Adipose tissue (tissue), 3 donors: ENCODE results near the gene B3GNT9. TPM values are rescaled to one million over a fixed set of nuclear protein-coding genes. Genes with fewer than 3 reads are reported as not detected.

Source experiments
- H3K27ac ChIP-seq: one replicate; pipeline ENCODE4 v1.5.1; 2013; ENCODE audit warnings: low read depth, low read length
- WGBS, 3 donors: extraction: QIAGEN DNeasy Blood & Tissue Kit; methylation state at CpG; one replicate each; pipeline ENCODE4 v1.1.7; 2013; 5-methylcytosine and 5-hydroxymethylcytosine counted together
- polyA plus RNA-seq, 3 donors: library from polyadenylated mRNA; stranded (reverse); fragments of 200-250 nt; gene quantifications; one replicate each; pipeline ENCODE4 v1.2.3, GENCODE V29; 2013
- donor health status: healthy with polysubstance abuse.
- donor health status: Bipolar disorder and iron deficiency.
- donor health status: healthy.

B3GNT9 gene
- polyA plus RNA-seq, 3 donors, result 2.5 to 6.7 (median 5.0) TPM

DNA sequence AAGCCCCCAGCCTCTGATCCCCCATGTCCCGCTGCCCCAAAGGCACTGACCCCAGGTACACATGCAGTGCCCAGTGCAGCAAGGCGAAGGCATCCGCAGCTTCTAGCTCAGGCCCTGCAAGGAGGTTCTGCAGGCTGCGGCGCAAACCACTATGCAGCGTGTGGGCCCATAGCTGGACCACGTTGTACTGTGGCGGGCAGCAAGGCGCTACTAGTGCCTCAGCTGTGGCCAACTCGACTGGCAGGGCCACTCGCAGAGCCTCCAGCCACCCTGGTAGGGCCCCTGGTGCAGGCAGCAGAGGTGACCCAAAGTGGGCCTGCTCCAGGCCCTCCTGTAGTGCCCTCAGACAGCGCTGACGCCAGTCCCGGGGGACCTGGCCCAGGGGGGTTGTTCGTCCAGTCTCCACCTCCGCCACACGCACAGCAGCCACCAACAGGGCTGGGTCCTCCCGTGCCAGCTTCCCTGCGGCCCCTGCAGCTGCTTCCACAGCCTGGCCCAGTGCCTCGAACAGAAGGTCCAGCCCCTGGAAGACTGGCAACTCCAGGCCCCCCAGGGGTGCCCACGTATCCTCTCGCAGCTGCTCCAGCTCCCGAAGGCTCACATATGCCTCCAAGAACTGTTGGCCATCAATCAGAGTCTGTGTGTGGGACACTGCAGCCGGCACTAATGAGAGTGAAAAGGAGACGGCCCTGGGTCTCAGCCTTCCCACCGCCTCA lies 36.5 kb upstream of the B3GNT9 start:
- 78 to 87% (median 85%) methylated on average over 20 to 26 of the region's 26 CpGs for WGBS, 3 donors
- H3K27ac ChIP-seq, result no peak overlapping the region

GRCh38 chr16:67186550-67186950 lies 35.8 kb upstream of the B3GNT9 start:
- WGBS, 3 donors, result 58 to 62% (median 60%) methylated on average over 5 of the region's 5 CpGs
- H3K27ac ChIP-seq, result no peak overlapping the region

- 7 to 9% (median 8%) methylated on average over 12 of the region's 12 CpGs for WGBS, 3 donors
- no peak overlapping the region for H3K27ac ChIP-seq
Observed at GRCh38 chr16:67185651-67186134, 34.9 kb upstream of the B3GNT9 start.

- no peak overlapping the region for H3K27ac ChIP-seq
- 12 to 21% (median 17%) methylated on average over 41 to 43 of the region's 43 CpGs for WGBS, 3 donors
Observed at GRCh38 chr16:67184995-67185650, 34.3 kb upstream of the B3GNT9 start.

DNA sequence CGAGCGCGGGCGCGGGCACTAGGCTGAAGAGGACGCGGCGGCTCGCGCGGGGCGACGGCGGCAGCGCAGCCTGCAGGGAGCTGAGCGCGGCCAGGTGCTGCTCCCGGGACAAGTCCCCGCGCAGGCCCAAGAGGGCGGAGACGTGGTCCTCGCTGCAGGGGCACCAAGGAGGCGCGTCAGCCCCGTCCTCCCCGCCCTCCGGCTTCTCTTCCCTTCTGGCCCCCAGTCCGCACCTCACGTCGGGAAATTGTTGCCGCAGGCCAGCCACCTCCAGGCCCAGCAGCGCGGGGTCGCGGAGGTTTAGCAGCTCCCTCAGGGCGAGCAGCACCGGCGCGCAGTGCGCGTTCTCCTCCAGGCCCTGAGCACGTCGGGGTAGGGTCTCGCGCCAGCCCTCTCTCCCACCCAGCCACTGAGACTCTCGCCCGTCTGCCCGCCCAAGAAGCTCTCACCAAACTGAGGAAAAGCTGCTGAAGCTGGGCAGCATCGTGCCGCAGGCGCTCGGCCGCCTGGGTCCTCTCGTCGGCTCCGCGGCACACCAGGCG lies 33.7 kb upstream of the B3GNT9 start:
- WGBS, 3 donors, result 8 to 11% (median 10%) methylated on average over 48 to 59 of the region's 59 CpGs
- no peak overlapping the region for H3K27ac ChIP-seq

- 0% methylated on average over 57 to 77 of the region's 77 CpGs for WGBS, 3 donors
Observed at GRCh38 chr16:67183627-67184452, 33.0 kb upstream of the B3GNT9 start, which contains the start of gene MATCAP1. MATCAP1 (minus strand) TSS chr16:67183963; CDS start chr16:67180610, 3,353 bp downstream.

DNA sequence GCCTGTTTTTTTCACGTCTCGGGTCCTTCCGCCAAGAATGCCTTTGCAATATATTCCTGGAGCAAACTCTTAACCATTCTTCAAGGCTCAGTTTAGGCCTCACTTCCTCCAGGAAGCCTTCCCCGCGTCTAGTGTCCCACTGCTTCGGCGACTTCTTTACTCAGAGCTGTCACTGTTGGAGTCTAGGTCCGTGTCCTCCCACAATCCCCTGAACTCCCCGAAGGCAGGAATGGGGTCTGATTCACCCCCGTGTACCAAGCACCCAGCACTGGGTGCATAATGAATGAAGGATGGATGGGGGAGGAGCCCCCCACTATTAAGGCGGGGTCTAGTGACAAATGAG lies 32.5 kb upstream of the B3GNT9 start:
- 5 to 8% (median 7%) methylated on average over 11 of the region's 11 CpGs for WGBS, 3 donors
- no peak overlapping the region for H3K27ac ChIP-seq

More at GRCh38 chr16:67183627-67184452, 33.0 kb upstream of the B3GNT9 start, which contains the start of gene MATCAP1:
- no peak within 1 kb of the TSS for H3K27ac ChIP-seq

DNA sequence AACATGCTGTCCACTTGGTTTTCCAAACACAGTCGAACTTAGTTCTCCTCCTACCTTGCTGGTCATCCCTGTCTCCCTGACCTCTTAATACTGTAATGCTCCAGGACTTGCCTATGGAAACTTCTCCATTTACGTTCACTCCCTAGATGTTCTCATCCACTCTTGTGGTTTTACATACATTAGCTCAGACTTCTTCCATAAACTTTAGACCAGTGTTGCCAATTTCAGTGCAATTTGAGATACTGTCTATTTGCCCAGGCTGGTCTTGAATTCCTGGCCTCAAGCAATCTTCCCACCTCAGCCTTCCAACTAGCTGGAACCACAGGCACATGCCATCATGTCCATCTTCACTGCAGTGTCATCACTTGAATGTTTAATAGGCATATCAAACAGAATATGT lies 31.5 kb upstream of the B3GNT9 start:
- no peak overlapping the region for H3K27ac ChIP-seq
- 67 to 91% (median 72%) methylated on average over 2 of the region's 2 CpGs for WGBS, 3 donors

DNA sequence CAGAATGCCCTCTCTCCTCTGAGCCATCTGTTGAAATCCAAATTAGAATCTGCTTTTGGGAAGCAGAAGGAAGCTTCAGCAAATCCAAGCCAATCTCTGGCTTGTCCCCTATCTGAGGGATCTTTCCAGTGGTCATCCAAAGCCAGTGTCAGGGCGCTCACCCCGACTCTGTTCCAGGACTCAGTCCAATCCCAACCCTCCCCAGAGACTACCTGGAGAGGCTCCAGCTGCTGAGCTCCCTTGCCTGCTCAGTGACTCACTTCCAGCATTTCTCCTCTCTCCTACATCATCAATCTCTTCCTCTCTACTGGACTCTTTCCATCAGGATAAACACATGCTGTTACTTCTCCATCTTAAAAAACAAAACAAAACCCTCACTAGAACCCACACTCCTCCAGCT lies 30.5 kb upstream of the B3GNT9 start:
- 49 to 55% (median 52%) methylated on average over 2 of the region's 2 CpGs for WGBS, 3 donors
- H3K27ac ChIP-seq, result no peak overlapping the region

- no peak overlapping the region for H3K27ac ChIP-seq
- WGBS, 3 donors, result 88 to 95% (median 92%) methylated on average over 16 of the region's 16 CpGs
Observed at GRCh38 chr16:67180166-67180565, 29.4 kb upstream of the B3GNT9 start.

DNA sequence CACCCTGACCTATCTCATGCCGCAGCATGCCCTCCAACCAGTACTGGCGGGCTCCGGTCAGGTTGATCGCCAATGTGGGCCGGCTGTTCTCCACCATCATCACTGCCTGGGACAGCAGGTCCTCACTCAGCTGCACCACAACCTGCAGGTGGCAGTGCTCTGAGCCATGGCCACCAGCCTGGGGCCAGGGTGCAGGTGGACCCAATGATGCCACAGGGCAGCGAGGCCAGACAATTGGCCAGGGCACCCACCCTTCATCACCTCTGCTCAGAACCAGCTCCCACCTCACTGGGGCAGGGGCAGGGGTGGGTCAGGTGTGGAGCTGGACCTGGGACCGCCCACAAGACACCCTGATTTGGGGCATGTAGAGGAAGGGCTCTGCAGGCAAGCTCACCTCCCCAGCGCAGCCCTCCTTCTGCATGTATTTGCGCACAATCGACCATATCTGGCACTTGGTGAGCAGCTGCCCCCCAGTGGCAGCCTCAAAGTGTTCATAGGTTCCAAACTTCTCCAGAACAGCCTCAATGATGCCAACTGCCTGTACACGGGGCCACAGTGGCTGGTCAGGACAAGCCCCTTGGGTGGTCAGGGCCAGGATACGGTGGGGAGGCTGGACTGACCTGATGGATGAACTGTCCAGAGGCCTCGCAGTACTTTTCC lies 28.8 kb upstream of the B3GNT9 start:
- no peak overlapping the region for H3K27ac ChIP-seq
- WGBS, 3 donors, result 87 to 95% (median 91%) methylated on average over 13 of the region's 13 CpGs

DNA sequence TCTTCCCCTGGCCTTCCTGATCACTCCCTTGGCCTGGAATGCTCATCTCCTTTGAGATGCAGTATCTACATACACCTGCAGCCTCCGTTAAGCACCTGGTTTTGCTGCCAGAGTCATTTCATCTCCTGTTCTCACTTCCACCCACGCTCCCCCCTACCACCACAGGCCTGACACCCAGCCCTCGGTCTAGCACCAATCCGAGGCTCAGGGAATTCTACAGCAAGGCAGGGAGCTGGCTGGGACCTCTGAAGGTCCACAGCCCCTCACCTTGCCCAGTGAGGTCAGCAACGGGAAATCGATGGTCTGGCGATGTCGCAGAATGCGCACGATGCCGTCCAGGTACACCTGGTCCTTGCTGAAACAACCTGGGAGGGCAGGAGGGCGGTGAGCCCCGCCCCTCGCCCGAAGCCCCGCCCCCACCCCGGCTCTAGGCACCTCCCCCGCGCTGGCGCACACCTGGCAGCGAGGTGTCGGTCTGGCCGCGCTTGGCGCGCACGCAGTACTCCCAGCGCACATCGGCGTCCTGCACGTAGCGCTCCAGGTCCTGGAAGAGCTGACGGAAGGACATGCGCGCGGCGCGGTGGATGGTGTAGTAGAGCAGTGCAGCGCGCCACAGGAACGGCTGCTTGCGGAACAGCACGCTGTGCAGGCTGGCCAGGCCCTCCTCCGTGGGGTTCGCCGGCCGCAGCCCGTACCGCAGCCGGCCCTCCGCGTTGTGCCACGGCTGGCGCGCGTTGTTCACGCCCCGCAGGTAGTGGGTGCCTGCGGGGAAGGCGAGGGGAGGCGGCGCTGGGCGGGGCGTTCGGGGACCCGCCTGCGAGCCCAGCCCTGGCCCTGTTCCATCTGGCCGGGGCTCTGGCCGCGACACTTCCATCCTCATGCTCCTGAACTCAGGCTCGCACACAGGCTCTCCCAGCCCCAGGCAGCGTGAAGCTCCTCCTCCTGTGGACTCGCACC lies 27.2 kb upstream of the B3GNT9 start:
- no peak overlapping the region for H3K27ac ChIP-seq
- WGBS, 3 donors, result 2 to 6% (median 5%) methylated on average over 57 to 73 of the region's 73 CpGs

GRCh38 chr16:67176662-67177061 lies 25.9 kb upstream of the B3GNT9 start:
- no peak overlapping the region for H3K27ac ChIP-seq
- WGBS, 3 donors, result 93 to 96% (median 96%) methylated on average over 12 of the region's 12 CpGs

DNA sequence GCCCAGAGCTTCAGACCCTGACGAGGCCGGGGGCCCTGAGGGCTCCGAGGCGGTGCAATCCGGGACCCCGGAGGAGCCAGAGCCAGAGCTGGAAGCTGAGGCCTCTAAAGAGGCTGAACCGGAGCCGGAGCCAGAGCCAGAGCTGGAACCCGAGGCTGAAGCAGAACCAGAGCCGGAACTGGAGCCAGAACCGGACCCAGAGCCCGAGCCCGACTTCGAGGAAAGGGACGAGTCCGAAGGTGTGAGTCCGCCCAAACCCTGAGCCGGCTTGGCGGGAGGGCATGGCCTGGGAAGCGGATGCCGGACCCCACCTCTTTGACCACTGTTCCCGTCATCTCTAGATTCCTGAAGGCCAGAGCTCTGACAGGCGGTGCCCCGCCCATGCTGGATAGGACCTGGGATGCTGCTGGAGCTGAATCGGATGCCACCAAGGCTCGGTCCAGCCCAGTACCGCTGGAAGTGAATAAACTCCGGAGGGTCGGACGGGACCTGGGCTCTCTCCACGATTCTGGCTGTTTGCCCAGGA lies 24.0 kb upstream of the B3GNT9 start:
- 40 to 63% (median 45%) methylated on average over 29 to 31 of the region's 31 CpGs for WGBS, 3 donors
- no peak overlapping the region for H3K27ac ChIP-seq

DNA sequence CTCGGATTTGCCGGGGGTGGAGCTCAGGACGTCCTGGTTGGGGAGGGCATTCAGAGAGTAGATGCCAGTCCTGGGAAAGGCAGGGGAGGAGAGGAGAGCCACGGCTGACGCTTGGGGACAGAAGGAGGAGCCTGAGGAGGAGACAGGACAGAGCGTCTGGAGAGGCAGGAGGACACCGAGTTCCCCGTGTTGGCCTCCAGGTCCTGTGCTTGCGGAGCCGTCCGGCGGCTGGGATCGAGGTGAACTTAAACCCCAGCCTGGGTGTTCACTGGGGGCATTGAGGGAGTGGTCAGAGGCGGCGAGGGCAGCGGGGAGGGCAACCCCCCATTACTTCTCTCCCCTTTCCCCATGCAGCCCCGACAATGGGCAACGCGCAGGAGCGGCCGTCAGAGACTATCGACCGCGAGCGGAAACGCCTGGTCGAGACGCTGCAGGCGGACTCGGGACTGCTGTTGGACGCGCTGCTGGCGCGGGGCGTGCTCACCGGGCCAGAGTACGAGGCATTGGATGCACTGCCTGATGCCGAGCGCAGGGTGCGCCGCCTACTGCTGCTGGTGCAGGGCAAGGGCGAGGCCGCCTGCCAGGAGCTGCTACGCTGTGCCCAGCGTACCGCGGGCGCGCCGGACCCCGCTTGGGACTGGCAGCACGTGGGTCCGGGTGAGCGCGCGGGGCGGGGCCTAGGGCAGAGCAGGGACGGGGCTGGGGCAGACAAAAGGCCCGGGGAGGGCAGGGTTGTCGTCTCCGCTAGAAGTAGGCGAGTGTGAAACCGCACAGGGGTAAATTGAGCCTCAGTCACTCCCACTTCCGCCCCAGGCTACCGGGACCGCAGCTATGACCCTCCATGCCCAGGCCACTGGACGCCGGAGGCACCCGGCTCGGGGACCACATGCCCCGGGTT lies 23.3 kb upstream of the B3GNT9 start:
- 0 to 6% (median 1%) methylated on average over 66 to 71 of the region's 71 CpGs for WGBS, 3 donors
- no peak overlapping the region for H3K27ac ChIP-seq

- H3K27ac ChIP-seq, result no peak overlapping the region
- WGBS, 3 donors, result 75 to 100% (median 100%) methylated on average over 1 of the region's 1 CpG
Observed at GRCh38 chr16:67173323-67173722, 22.5 kb upstream of the B3GNT9 start.
